HG02852 (cell line): ENCODE results near the gene SFMBT2.
"Not testable (repeated sequence)": the region's sequence is repeated elsewhere in the genome, so short reads cannot be mapped to it uniquely, and the experiment has no call there.

ENCODE experiments used
- ATAC-seq: cut with Tn5 transposase; IDR thresholded peaks from one replicate; pipeline ENCODE4 v1.9.1; 2021; ENCODE audit warnings: mild to moderate bottlenecking, moderate library complexity; ENCODE audit not compliant: unreplicated experiment

SFMBT2 gene

DNA sequence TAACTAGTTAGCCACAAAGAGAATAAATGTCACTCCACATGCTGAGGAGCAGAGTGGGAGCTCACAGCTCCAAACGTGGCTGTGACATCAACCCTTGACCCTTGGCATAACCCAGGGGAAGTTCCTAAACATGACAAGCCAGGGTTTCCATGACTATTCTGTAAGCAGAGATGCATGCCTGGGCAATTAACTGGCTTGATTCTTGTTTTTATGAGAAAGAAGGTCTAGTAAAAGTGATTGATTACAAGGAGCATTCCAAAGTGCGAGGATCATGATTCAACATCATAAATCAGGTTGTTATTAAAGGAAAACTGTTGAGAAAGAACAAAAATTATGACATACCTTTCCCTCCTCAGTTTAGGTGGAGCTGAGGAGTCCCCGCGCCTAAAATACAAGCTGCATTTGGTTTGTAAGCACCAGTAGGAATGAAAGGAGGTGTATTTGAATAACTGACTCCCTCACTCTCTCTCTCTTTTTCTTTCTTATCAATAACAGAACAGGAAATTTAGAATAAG is 108.4 kb downstream of the SFMBT2 start:
- no peak for ATAC-seq

DNA sequence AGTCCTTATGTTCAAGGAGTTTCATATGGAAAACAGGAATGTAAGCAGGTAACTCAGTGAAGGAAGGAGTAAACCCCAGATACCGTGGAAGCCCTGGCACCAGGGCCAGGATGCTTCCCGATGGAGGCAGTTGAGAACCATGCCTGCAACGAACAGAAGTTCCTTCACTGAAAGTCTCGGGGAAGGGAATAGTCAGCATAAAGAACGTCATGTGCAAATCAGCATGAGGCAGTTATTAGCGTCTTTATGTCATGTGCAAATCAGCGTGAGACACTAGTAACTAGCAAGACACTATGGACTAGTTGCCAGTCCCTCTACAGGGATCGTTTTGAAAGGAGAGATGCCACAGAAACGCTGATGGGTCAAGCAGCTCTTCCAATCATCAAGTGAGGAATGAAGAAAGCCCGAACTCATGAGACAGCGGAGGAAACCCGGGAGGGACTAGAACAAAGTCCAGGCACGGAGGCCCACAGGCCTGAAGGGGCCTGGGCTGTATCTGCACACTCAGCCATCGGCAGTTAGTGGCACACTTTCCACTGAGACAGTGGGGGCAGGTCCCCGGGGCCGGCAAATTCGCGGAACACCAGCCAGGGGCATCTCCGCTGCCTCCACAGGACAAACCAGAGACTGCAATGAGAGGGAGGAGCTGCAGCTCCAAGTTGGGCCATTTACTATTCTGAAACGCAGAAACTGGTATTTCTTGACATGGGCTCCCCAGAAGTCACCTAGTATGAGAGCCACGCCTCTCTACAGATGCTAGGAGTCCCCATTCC is 109.6 kb downstream of the SFMBT2 start:
- ATAC-seq: no peak

DNA sequence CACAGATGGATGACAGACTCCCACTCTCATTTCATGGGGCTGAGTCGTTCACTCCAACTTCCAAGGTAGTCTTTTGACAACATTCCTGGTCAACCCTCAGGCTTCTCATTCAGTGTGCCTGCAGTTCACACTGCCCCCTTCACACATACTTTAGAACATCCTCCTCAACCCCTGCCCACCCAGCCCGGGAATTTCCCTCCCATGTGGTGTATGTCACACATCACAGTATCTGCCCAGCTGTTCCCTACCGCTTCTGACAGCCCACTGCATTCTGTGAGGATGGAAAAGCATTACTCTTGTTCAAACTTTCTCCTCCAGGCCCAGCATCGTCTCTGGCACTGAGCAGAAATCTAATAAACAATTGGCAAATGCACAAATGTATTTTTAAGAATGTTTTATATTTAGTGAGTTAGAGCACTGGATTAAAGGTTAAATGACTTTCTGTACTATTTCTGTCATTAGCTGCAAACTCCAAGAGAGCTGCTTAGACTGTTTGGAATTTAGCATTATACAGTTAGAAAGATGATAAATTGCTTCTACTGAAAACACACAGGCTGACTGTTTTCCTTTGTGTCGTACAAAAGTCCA is 110.4 kb downstream of the SFMBT2 start:
- no peak for ATAC-seq

DNA sequence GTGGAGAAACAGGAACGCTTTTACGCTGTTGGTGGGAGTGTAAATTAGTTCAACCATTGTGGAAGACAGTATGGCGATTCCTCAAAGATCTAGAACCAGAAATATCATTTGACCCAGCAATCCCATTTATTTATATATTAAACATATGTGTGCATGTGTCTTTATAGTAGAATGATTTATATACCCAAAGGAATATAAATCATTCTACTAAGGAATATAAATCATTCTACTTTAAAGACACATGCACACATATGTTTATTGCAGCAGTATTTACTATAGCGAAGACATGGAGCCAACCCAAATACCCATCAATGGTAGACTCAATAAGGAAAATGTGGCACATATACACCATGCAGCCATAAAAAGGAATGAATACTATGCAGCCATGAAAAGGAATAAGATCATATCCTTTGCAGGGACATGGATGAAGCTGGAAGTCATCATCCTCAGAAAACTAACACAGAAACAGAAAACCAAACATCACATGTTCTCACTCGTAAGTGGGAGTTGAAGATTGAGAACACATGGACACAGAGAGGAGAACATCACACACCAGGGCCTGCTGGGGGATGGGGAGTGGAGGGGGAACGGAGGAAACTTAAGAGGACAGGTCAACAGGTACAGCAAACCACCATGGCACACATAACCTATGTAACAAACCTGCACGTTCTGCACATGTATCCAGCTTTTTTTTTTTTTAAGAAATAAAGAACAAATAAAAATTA is 111.1 kb downstream of the SFMBT2 start:
- ATAC-seq: not testable (repeated sequence)

DNA sequence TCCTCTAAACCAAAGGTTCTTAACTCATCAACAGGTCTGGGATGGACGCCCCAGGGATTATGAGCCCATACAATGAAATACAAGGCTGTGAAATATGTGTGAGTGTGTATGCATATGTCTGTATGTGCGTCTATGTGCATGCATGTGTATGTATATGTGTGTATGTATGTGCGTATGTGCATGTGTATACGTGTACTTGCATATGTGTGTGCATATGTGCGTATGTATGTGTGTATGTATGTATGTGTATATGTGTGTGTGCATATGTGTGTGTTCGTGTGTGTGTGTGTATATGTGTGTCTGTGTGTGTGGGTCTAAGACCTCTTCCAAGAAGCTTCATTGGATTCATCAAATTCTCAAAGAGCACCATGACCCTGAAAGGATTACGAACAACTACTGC is 112.3 kb downstream of the SFMBT2 start:
- ATAC-seq: no peak

DNA sequence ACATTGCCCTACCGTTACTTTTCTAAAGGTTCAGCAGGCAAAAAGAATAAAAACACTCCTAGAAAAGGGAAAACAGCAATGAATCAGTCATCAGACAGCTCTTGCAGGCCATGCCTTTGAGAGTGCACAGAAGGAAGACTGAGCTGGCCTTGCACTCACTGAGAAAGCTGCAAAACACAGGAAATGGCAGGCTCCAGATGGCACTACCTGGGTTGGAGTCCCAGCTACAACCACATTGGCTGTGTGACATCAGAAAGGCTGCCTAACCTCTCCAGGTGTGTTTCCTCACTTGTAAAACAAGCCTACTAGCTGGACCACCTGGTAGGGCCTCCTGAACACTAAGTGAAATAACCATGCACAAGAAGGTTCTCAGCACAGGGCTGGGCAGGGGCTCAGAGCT is 113.7 kb downstream of the SFMBT2 start:
- no peak for ATAC-seq

DNA sequence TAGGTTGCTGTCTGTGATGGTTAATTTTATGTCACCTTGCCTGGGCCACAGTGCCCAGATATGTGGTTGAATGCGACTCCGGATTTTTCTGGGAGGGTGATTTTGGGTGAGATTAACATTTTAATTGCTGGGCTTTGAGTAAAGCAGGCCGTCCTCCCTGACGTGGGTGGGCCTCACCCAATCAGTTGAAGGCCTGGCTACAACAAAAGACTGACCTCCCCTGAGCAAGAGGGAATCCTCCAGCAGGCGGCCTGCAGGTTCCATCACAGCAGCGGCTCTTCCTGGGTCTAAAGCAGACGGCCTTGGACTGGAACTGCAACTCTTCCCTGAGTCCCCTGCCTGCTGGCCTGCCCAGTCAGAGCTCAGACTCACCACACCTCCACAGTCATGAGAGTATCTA is 114.2 kb downstream of the SFMBT2 start:
- ATAC-seq: no peak

DNA sequence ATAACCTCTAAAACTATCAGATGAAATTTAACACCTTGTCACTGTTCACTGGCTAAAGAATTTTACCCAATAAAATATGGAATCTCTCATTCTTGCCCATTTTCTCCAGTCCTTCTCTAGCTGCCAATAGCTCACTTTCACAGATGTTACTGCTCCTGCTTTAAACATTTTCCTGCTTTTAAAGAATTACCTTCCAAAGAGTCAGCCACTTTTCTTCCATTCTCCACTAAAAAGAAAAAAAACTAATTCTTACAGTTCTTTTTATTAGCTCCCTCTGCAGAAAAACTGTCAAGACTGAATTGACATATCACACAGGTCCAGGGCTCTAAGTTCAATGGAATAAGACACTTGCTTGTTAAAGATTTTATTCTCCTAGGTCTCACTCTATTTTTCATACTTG is 114.8 kb downstream of the SFMBT2 start:
- no peak for ATAC-seq

DNA sequence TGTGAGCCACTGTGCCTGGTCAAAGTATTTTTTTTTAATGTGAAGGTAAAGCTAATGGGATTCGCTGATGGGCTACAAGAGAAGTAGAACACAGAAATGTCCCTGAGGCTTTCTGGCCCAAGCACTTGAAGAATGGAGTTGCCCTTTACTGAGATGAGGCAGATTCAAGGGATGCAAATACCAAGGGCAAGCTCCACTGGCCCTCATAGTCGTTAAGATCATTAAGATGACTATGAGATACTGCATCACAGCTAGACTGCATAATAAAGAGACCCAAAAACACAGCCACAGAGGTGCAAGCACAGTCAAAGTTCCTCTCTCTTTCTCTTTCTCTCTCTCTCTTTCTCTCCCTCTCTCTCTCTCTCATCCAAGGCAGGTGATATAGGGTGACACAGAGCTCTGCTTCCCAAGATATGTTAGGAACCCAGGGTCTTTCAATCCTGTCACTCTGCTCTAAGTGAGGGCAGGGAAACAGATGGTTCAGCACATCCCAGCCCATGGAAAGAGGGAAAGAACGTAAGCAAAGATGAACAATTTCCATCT is 117.4 kb downstream of the SFMBT2 start:
- no peak for ATAC-seq

DNA sequence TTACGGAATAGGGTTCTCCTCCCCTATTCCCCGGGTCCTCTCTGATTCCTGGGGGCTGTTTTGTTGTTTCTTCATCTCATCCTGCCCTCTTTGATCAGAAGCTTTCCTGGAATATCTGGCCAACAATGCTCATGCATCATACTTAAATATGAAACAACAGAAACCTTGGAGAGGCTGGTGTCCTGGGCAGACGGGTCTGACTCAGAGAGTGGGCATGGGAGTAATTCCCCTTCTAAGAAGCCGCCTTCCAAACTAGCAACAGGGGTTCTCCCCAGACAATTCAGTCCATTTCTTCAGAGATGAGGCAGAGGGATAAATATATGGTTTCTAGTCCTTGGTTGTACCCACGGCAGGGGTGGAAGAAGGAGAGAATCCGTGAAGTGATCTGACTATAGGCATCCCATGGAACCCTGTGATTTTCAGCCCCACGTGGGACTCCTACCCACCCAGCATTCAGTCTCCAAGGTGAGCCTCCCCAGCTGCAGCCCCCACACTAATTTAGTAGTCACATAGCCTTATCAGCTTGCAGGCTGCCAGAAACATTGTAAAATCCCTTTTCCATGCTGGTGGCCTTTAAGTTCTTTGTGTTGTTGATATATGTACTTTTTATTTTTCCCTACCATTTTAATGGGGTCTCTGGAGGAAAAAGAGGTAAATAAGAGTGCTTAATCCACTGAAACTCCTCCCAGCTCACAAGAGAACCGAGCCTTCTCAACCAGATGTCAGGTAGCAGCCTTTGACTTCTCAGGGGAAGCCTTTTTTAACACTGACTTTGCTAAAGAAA is 119.2 kb downstream of the SFMBT2 start:
- ATAC-seq: no peak

DNA sequence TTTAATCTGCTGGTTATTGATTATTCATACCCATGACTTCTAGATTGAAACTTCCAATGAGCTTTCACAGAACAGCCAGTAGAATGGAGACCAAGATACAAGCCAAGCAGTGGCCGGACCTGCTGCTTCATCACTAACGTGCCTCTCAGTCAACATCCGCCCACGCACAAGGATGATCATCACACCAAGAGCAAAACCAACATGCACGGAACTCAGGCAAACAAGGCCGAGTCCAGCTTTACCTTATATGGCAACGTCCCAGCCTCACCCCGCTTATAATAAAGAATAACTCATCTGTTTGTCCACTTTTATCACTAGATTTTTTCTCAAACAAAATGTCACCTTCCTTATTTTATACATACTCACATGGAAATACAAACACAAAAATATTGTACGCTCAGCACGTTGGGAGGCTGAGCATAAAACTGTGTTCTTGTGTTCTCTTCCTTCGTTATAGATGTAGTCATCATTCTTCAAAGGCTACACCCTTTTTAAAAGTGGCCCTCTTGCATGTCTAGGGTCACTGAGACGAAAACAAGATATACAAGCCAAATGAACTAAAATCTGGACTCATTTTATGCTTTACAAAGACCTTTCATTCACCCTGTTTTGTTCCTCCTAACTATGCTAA is 122.7 kb downstream of the SFMBT2 start:
- ATAC-seq: no peak

DNA sequence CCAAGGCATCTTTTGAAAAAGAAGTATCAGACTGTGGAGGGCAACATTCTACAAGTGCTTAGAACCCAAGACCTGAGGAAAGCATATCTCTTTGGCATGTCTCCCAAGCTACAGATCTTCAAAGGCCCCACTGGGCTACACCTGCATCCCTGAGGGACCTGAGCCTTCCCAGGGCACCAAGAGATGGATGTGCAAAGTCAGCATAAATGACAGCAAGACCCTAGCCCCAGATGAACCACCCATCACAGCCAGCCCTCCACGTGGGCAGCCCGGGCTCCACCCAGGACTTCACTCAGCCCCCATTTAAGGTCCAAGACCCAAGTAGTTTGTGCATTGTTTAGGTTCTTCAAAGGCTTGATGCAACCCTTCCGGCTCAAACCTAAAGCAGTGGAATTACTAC is 123.5 kb downstream of the SFMBT2 start:
- ATAC-seq: no peak

DNA sequence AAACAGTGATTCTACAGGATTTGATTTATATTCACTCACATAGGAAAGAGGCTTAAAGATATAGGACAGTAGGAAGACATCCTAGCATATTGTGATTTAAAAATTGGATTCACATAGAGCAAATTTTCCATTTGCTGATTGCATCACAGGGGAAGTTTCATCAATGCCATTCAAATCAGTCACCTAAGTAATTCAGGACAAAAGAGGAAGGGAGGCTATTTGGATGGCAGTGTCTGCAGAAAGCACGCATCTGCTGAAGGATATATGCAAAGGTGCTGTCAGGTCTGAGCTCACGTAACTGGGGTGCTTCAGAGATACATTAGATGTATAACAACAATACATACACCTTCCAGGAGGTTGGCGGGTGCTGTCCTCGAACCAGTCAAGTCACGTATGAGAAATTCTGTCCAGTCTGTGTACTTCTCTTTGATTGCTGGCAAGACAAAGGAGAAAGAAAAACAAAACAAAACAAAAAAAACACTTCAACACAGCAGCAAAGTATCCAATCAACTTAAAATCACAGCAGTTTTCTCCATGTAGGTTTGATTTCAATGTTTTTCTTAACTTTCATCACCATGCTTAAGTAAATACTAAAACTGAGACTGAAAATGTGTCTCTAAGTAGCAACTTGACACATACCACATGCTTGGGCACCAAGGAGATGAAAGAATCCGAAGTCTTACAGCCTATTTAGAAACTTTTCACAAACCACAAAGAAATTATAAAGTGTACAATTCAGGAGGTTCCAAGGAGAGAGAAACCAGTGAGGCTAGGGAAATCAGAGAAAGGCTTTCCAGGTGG is 125.1 kb downstream of the SFMBT2 start:
- no peak for ATAC-seq

DNA sequence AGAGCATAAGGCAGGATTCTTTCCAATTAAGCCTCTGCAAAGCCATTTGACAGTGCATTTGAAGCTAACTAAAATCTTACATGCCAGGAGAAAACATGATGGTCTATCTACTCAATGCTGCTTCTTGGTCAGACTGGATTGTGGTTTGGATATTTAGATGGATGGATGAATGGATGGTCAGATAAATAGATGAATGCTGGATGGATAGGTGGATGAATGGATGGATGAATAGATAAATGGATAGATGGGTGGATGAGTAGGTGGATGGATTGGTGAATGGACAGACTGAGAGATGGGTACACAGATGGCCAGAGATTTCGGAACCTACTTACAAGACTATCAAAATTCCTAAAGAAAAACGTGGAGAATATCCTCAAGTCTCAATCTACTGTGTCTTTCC is 127.6 kb downstream of the SFMBT2 start:
- ATAC-seq: no peak

DNA sequence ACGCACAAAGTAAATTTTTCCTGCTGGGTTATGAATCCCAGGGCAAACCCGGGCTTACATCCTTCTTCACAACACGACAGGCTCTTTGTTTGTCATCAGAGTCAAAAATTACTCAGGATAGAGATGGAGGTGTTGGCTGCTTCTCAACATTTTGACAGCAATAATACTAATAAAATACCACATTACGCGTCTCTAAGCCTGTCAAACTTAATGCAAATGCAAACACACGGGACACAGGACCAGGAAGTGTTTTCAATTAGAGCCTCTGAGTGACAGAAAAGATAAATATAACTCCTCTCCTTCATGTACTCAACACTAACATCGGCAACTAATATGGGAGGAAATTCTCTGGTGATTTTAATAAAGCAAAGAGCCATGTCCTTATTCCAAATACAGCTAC is 128.4 kb downstream of the SFMBT2 start:
- no peak for ATAC-seq

DNA sequence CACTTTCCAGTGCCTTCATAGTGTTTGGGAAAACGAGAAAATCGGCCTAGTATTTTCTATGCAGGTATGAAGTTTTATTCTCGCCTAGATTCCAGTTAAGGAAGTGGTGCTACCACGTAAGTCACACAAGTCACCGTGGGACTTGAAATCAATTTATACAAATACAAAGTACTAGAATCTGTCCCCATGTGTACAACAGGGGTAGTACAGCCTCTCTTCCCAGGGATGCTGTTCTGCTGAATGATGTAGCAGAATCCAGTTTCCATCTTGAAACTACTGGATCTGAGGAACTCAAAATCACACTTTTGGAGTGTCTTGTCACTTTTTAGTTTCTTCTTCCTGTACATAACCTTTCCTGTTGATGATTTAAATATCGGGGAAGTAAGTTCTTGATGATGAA is 129.4 kb downstream of the SFMBT2 start:
- no peak for ATAC-seq

DNA sequence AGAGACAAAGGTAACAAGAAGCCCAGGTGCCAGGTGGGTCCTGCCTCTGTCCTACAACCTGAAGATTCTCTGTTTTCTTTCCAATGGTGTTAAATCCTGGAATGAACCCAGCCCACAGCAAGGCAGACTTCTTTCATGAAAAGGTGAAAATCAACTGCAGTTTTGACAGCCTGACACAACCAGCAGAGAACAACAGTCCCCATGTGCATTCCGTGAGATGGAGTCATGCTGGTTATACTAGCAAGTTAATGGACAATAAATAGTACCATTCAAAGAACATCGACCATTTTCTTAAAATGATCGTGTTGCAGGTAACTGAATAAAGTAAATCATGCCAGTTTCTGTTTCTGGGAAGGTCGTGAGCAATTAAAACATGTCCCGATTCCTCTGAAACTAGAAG is 131.5 kb downstream of the SFMBT2 start:
- ATAC-seq: no peak

DNA sequence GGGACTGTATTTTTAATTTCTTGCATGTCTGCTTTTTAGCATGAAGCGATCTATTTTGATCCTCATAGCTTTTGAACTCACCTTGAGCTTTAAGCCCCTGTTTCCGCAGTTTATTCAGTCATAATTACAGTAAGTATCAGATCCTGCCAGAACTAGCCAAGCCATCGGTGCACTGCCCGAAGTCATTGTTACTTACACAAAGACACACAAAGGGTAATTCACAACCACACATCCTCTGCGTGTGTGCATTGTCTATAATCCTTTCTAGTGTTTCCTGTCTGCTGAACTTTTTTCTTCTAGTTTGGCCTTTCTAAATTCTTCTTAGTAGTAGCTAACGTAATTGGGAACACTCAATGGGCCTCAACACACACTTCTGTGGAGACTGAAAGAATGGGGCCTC is 133.0 kb downstream of the SFMBT2 start:
- no peak for ATAC-seq

DNA sequence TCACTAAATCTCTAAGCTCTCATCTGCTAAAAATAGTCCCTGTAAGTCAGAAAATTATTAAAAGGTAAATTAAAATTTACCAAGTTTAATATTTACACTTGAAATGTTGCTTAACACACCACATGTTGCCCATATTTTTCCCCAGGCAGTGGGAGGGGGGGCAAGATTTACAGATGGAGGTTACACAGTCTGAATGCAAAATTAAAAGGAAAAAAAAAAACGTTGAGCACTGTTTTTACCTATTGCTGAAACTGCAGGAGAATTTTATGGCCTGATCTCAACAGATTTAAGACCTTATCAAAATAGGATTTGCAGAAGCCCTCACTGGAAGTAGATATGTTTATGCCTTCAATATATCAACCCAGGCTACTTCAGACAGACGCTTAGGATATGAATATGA is 133.4 kb downstream of the SFMBT2 start:
- no peak for ATAC-seq
